HG03469 (cell line): ENCODE measurements around the gene FOXO6.

Source experiments
- ATAC-seq: cut with Tn5 transposase; IDR thresholded peaks from one replicate; pipeline ENCODE4 v1.9.1; 2021; ENCODE audit warnings: mild to moderate bottlenecking, moderate library complexity, moderate number of reproducible peaks; ENCODE audit not compliant: unreplicated experiment

FOXO6 gene

GRCh38 chr1:41380979-41381691, 19.9 kb downstream of the FOXO6 start:
- ATAC-seq, result no peak

DNA sequence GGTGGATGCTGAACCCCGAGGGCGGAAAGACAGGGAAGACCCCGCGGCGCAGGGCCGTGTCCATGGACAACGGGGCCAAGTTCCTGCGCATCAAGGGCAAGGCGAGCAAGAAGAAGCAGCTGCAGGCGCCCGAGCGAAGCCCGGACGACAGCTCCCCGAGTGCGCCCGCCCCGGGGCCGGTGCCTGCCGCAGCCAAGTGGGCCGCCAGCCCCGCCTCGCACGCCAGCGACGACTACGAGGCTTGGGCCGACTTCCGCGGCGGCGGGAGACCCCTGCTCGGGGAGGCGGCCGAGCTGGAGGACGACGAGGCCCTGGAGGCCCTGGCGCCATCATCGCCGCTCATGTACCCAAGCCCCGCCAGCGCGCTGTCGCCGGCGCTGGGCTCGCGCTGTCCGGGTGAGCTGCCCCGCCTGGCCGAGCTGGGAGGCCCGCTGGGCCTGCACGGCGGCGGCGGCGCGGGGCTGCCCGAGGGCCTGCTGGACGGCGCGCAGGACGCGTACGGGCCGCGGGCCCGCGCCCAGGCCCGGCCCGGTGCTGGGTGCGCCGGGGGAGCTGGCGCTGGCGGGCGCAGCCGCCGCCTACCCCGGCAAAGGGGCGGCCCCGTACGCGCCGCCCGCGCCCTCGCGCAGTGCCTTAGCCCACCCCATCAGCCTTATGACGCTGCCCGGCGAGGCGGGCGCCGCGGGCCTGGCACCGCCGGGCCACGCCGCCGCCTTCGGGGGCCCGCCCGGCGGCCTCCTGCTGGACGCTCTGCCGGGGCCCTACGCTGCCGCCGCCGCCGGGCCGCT, 20.7 kb downstream of the FOXO6 start:
- no peak for ATAC-seq

DNA sequence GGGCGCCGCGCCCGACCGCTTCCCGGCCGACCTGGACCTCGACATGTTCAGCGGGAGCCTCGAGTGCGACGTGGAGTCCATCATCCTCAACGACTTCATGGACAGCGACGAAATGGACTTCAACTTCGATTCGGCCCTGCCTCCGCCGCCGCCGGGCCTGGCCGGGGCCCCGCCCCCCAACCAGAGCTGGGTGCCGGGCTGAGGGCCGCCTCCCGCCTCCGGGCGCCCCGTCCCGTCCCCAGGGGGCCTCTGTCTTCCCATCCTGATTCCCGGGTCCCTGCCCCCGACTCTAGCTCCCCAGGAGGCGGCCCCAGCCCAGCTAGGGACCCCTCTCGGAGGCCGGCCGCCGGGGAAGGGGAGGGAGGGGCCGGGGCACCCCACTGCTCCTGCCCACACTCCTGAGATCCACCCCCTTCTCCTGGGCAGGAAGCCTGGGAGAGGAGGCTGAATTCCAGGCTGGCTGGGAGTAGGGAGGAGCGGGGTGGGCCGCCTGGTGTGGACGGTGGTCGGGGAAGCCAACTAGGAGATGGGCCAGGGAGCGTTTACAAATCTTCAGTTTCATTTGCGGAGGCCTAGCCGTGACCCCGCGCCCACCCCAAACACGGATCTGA, 21.4 kb downstream of the FOXO6 start:
- no peak for ATAC-seq

DNA sequence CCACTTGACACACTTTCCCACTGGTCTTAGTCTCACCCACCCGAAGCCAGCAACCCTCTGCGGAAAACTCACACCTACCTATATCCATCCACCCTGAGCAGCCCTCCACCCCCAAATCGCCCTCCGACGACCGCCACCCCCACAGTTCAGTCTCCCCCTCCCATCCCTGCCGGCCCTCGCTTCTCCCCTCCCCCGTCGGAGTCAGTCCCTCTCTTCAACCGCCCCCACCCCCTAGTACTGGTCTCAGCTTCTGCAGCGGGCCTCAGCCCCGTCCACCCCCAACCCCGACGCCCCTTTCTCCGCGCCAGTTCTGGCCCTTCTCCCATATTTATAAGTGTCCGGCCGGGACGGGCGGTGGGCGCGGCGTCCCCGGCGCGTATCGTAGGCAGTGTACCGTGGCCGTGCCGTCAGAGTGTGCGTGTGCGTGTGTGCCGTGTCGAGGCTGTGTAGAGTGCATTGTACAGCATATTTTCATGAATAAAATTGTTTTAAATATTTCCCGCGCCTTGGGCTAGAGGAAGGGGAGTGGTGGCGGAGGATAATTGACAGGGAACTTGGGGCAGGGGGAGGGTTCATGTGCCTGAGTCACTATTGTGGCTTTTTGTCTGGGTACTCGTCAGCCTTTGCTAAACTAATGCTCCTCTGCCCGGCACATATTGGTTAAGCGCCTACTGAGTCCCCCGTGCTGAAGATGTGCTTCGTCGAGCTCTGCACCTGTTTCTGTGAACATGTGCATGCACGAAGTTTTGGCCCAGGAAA, 22.0 kb downstream of the FOXO6 start:
- no peak for ATAC-seq

DNA sequence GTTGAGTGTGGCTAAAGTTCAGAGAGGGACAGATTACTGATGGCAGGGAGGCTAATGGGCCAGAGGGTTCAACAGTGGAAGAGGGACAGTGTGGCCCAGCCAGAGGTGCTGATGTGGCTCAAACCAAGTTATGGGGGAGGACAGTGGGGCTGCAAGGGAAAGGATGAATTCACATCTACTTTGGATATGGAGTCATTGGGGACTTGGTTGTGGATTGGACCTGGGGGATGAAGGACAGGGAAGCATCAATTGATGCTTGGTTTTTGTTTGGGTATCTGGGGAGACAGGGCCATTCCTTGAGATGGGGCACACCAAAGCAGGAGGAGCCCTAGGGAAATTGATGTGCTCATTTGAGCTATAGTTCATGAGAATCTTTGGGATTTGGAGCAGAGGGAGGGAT, 23.3 kb downstream of the FOXO6 start:
- ATAC-seq, result no peak

GRCh38 chr1:41385398-41386195, 24.4 kb downstream of the FOXO6 start:
- no peak for ATAC-seq

- no peak for ATAC-seq
These were observed 25.0 kb downstream of the FOXO6 start for GRCh38 chr1:41386196-41386663.

GRCh38 chr1:41387667-41388091, 26.4 kb downstream of the FOXO6 start:
- no peak for ATAC-seq

DNA sequence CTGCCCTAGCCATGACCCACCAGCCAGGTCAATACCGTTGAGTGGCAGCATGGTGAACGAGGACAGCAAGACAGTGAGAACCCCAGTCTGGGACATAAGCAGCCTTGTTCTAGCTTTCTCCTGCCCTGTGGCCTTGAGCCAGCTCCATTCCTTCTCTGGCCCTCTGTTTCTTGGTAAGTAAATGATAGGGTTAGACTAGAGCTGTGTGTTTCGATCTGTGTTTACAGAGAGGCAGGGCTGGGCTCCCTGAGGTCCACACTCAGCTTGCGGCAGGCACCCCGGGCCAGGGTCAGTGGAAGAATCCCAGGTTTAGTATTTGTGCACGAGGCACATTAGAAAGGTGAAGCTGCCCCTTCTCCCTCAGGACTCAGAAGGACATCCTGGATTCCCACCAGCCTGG, 27.3 kb downstream of the FOXO6 start:
- no peak for ATAC-seq

DNA sequence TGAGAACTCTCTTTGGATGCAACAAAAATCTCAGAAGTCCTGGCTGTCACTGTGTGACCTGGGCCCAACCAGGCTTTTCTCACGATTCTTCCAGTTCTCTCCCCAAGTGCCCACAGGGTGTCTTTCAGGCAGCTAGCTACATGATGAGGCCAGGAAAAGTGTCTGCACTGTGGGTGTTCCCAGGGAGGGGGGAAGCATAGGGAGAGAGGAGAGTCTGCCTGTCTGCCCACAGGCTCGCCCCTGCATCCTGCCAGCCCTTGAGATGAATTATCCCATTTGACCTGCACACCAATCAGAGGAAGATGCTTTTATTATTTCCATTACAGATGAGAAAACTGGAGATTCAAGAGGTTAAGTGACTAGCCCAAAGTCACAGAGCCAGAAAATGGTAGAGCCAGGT, 27.8 kb downstream of the FOXO6 start:
- ATAC-seq, result no peak

- no peak for ATAC-seq
These were observed 28.9 kb downstream of the FOXO6 start for GRCh38 chr1:41390166-41390565.

DNA sequence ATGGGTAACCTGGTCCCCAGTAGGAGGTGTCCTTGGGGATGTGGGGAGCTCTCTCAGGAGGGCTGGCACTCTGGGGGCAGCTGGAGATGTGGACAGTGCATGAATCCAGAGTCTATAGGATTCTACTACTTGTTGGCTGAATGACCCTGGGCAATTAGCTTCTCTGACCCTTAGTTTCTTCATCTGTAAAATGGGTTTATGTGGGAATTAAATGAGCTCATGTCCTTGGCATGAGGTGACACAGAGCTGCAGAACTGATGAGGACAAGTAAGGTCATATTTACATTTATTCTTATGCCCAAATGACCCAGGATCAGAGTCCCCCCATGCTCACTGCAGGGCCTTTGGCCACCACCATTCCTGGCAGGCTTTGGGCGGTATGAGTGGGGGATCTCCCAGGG, 29.3 kb downstream of the FOXO6 start:
- ATAC-seq, result no peak

- ATAC-seq, result no peak
These were observed 30.7 kb downstream of the FOXO6 start for GRCh38 chr1:41391834-41392527.

- ATAC-seq, result no peak
These were observed 31.3 kb downstream of the FOXO6 start for GRCh38 chr1:41392528-41392924.

- no peak for ATAC-seq
These were observed 32.6 kb downstream of the FOXO6 start for GRCh38 chr1:41393716-41394368.

GRCh38 chr1:41394369-41394744, 33.1 kb downstream of the FOXO6 start:
- no peak for ATAC-seq

DNA sequence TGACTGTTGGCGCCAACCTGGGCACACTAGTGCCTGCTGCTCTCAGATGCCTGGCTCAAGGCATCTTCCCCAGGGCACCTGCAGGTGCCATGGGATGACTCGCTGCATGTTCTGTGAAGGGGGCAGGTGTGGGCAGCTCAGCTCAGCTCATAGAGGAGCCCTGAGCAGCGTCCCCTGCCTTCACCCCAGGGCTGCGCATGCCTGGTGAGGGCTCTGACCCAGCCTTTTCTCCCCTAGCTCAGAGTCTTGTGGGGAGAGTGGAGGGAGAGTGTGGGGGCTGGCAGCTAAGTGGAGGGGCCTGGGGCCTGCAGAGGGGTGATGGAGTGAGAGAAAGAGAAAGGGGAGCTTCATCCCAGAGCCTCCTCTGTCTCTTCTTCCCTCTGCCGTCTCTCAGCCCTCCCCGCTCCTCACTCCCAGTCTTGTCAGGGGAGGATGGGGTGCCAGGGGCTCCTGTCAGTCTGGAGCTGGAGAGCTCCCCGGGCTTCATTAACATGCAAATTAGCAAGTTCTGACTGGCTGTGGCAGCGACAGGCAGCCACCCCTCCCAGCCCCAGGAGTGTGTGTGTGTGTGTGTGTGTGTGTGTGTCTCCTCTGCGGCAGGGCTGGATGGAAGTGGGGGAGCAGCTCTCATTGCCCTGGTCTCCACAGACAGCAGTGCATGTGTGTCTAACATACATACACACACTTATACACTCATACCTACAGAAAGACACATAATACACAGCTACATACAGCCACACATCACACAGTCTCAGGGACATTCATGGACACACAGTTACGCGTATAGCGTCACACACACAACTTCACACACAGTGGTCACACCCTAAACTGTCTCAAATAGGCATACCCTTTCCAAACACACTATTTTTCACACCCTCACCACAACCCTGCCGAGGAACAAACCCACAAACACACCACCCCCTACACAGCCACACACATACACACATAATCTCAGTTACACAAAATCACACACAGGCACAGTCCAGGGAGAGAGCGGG, 34.0 kb downstream of the FOXO6 start:
- no peak for ATAC-seq

GRCh38 chr1:41396084-41396483, 34.9 kb downstream of the FOXO6 start:
- ATAC-seq, result no peak
